HG02623 (cell line): ENCODE measurements around the gene SPEN.
A peak's percentile ranks its signal among the peaks of the same experiment; 100 is the strongest.
"Not testable (repeated sequence)": the region's sequence is repeated elsewhere in the genome, so short reads cannot be mapped to it uniquely, and the experiment has no call there.

Experiments
- ATAC-seq: cut with Tn5 transposase; IDR thresholded peaks from one replicate; pipeline ENCODE4 v1.9.1; 2021; ENCODE audit warnings: moderate library complexity; ENCODE audit not compliant: unreplicated experiment

The SPEN gene

DNA sequence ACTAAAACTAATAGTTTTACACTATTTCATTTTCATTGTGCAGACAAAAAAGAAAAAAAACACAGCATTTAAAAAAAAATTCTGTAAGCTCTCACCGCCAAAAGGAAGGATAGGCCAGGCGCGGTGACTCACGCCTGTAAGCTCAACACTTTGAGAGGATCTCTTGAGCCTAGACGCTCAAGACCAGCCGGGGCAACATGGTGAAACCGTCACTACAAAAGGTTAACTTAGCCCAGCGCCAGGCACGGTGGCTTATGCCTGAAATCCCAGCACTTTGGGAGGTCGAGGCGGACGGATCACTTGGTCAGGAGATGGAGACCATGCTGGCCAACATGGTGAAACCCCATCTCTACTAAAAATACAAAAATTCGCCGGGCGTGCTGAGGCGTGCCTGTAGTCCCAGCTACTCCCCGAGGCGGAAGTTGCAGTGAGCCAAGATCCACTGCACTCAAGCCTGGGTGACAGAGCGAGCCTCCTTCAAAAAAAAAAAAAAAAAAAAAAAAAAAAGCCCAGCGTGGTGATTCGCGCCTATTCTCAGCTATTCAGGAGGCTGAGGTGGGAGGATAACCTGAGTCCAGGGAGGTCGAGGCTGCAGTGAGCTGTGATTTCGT, 14.3 kb upstream of the SPEN start:
- no peak for ATAC-seq

GRCh38 chr1:15833842-15834405, 13.6 kb upstream of the SPEN start:
- no peak for ATAC-seq

DNA sequence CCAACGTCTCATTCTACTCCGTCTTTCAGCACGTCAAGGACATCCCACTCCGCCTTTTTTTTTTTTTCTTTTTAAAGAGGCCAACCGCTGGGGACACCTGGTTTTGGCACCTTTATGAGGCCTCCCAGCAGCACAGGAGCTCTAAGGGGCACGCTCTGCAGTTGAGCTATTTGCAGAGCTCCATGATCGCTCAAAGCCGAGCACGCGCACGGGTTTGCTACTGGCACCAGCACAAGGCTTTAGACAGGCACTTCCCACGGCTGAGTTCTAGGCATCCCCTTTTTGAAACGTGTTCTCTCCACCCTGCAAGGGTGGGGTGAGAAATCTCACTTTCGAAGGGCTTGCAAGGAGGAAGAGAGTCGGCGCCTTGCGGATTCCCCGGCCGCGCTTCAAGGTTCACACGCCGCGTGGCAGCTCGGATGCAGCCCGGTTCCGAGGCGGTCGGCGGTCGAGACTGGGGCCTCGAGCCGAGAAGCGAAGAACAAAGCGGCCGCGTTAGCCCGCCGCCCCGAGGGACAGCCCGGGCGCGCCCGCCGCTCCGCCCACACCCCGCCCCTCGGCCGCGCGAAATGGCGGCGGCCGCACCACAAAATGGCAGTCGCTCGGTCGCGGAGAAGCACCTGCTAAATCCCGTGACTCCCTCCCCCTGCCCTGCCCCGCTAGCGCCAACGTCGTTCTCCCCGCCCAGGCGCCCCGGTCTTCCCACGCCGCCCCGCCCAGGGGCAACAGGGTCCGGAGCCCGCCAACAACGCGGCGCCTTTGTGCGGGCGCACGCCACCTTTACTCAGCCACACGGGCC, 12.9 kb upstream of the SPEN start:
- ATAC-seq = peak; percentile 39

GRCh38 chr1:15835205-15835740, 12.2 kb upstream of the SPEN start:
- ATAC-seq = peak; percentile 6

DNA sequence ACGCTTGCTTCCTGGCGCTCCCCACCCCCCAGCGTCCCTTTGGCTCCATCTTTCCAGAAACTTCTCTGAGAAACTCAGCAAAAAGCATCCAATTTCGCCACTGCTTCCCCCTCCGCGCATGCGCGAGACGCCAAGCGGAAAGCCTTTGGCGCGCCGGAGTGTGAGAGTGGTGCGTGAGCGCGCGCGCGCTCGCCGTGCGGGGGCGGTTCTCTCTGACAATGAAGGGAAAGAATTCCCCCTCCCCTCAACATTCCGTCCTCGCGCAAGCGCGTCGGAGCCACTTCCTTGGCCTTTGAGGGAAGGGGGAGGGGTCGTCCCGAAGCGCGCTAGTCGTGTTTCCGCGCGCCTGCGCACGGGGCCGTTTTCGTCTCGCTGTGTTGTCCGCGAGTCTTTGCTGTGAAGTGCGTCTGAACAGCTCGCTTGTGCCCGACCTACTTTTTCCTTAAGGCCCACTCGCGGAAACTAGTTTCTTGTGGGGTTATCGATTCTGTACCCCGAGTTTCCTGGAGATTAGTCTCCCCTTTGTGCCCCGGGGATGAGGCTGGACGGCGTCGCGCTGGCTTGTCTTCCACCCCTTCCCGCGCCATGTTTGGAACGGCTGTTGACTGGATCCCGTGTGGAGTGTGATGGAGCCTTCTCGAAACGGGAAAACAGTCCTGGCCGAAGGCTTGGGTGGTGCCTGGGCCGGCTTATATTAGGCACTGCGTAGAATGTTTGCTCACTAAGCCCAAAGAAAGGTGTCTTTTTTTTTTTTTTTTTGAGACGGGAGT, 11.6 kb upstream of the SPEN start:
- peak; percentile 47 for ATAC-seq

GRCh38 chr1:15836511-15836771, 11.1 kb upstream of the SPEN start:
- ATAC-seq = not testable (repeated sequence)

GRCh38 chr1:15836772-15837669, 10.5 kb upstream of the SPEN start:
- ATAC-seq = no peak

DNA sequence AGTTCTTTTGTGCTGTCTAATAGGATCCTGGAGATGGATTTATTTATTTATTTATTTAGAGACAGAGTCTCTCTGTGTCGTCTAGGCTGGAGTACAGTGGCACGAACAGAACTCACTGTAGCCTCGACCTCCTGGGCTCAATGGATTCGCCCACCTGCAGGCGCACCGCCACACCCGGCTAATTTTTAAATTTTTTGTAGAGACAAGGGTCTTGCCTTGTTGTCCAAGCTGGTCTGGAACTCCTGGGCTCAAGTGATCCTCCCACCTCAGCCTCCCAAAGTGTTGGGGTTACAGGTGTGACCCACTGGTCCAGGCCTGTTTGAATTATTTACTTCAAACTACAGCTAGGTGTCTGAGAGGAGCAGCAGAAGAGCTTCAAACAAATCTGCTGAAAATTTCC, 9.6 kb upstream of the SPEN start:
- ATAC-seq = no peak

GRCh38 chr1:15838721-15839120, 8.8 kb upstream of the SPEN start:
- ATAC-seq = no peak

- ATAC-seq = no peak
These were observed 3.5 kb upstream of the SPEN start for GRCh38 chr1:15843826-15844572.

GRCh38 chr1:15846056-15846455, 1.5 kb upstream of the SPEN start:
- ATAC-seq = not testable (repeated sequence)

GRCh38 chr1:15847893-15848142, 311 bp downstream of the SPEN start:
- ATAC-seq = no peak

- ATAC-seq = peak; percentile 9
These were observed 829 bp downstream of the SPEN start for GRCh38 chr1:15848143-15848928.

DNA sequence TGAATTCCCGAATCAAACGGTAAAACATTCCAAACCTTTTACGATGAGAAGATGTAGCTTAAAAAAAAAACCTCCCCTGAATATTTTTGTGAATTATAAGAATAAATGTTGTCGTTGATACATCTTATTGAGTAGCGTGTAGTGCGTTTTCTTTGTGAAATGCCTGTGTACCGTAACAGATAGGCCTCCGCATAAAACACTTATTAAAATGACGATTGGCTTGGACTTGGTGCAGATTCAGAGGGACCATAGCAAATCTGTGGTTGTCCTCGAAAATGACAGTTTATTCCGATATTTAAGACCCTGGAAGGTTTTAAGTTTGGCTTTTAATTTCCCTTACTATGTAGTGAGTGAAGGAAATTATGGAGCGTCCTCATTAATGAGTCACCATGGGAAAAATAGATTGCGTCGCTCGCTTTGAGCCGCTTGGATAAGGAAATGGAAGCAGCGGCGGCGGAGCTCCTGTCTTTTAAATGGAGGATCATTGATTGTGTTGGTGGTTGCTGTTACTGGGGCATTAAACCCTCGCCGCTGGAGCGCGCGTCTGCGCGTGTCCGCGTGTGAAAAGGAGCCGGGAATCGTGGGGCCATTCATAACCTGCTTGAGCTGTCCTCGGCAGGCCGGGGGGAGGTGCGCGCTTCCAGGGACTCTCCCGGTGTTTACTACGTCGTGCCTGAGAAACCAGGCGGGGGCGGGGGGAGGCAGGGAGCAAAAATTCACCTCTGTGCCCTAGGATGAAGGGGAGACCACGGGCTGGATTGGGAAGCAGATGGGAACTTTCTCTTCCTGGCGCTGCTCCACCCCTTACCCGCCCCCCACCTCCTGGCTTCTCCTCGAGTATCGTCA, 1.6 kb downstream of the SPEN start:
- ATAC-seq = no peak

GRCh38 chr1:15849775-15850324, 2.3 kb downstream of the SPEN start:
- no peak for ATAC-seq

DNA sequence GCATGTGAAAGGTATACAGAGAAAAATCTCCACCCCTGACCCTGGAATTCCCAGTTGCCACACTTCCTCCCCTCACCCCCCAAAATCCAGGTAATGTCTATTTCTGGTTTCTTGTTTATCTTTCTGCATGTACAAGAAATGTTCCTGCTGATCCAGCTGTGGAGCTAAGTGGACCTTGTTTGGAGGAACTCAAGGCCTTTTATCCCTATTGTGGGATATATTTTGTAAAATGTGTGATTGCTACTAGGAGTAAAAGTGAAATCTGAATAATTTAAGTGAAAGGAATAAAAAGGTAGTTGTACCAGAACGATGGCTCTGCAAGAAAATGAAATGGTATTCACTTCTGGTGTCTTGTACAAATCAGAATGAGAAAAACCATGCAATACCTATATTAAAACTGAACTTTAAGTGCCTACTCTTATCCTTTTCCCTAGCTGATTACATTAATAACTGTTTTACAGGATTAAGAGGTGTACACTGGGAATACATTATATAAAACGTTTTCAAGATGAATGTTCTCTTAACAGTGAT, 3.0 kb downstream of the SPEN start:
- no peak for ATAC-seq

DNA sequence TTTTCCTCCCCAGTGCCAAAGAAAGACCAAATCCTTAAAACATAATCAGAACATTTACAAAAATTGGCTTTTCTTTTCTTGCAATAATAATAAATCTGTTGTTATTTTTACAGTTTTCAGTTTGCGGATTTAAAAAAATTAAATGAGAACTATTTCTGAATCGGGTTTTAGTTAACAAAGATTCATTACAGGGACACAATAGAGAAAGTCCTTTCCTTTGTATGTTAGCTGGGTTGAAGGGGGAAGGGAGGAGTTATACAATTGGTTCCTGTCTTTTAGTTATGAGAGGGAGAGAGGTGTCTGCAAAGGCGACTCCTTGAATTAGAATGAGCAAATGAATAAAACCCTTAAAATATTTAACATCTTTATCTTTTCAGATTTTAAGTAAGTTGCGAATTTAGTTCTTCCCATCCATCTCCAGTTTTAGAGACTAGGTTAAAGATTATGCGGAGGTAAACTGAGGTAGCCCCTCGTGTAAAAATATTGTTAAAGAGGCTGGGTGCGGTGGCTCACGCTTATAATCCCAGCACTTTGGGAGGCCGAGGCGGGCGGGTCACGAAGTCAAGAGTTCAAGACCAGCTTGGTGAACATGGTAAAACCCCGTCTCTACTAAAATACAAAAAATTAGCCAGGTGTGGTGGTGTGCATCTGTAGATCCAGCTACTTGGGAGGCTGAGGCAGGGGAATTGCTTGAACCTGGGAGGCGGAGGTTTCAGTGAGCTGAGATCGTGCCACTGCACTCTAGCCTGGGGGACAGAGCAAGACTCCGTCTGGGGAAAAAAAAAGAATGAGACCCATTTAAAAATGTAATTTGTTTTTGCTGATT, 3.9 kb downstream of the SPEN start:
- ATAC-seq = no peak
